Body of pancreas (tissue), 4 donors: ENCODE results near the gene NR4A1.

Experiments used
- POLR2A ChIP-seq, 3 donors: fragments of 450-650 bp; IDR thresholded peaks; one replicate each; pipeline ENCODE4 v1.6.1; 2016; ENCODE audit warnings: antibody characterized with exemption in 3 of 3, mild to moderate bottlenecking in 2 of 3
- TF ChIP-seq, protein P1 (sequence below), 7 experiments: fragments of 450-650 bp in 4 of 7; fragments of 200-600 bp in 3 of 7; sonication (generic) in 3 of 7; IDR thresholded peaks; one replicate each; pipeline ENCODE4 v1.5.1; 2016 to 2019; ENCODE audit warnings: antibody characterized with exemption in 7 of 7

DNA sequence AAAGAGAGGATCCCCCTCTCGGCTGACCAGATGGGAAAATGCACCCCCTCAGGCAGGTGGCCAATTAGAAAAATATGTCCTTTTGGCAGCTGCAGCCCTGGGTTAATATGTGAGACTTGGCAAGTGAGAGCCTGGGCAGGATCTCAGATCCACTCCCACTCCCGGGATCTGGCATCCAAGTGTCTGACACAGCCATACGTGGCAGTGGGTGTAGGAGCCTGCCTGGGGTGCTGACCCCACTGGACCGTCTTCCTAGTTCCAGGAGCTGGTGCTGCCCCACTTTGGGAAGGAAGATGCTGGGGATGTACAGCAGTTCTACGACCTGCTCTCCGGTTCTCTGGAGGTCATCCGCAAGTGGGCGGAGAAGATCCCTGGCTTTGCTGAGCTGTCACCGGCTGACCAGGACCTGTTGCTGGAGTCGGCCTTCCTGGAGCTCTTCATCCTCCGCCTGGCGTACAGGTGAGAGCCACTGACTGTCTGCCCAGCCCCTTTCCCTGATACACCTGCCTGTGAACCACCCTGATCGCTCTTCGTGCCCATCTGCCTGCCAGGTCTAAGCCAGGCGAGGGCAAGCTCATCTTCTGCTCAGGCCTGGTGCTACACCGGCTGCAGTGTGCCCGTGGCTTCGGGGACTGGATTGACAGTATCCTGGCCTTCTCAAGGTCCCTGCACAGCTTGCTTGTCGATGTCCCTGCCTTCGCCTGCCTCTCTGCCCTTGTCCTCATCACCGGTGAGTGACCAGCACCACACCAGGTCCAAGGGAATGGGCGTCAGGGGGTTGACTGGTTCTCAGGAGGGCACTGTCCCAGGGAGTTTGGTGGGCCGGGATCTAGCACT lies 5.8 kb downstream of the NR4A1 start:
- no peak for TF ChIP-seq POLR2A (IDR thresholded peaks at IDR 0.05)
- TF ChIP-seq, protein P1, sequence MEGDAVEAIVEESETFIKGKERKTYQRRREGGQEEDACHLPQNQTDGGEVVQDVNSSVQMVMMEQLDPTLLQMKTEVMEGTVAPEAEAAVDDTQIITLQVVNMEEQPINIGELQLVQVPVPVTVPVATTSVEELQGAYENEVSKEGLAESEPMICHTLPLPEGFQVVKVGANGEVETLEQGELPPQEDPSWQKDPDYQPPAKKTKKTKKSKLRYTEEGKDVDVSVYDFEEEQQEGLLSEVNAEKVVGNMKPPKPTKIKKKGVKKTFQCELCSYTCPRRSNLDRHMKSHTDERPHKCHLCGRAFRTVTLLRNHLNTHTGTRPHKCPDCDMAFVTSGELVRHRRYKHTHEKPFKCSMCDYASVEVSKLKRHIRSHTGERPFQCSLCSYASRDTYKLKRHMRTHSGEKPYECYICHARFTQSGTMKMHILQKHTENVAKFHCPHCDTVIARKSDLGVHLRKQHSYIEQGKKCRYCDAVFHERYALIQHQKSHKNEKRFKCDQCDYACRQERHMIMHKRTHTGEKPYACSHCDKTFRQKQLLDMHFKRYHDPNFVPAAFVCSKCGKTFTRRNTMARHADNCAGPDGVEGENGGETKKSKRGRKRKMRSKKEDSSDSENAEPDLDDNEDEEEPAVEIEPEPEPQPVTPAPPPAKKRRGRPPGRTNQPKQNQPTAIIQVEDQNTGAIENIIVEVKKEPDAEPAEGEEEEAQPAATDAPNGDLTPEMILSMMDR (IDR thresholded peaks at IDR 0.05): no peak
